Gastroesophageal sphincter (tissue), 4 donors: ENCODE measurements around the gene TGM3. TPM values are rescaled to one million over a fixed set of nuclear protein-coding genes. Genes with fewer than 3 reads are reported as not detected.

ENCODE experiments used
- ATAC-seq: fragments of 150-250 bp; one replicate; pipeline ENCODE4 v1.9.1; 2016; ENCODE audit warnings: mild to moderate bottlenecking, moderate library complexity
- H3K27ac ChIP-seq, 4 donors: fragments of 200-600 bp; sonication (generic) in 3 of 4; 1 replicate in 3 of 4; 2 replicates in 1 of 4; pipeline ENCODE4 v1.5.1; 2016 to 2019
- H3K27me3 ChIP-seq: fragments of 200-600 bp; sonication (generic); one replicate; pipeline ENCODE4 v1.5.1; 2019
- H3K36me3 ChIP-seq, 2 donors: fragments of 200-600 bp; sonication (generic); one replicate each; pipeline ENCODE4 v1.5.1; 2019; ENCODE audit warnings: control low read depth in 1 of 2
- H3K4me1 ChIP-seq, 3 donors: fragments of 200-600 bp; sonication (generic); 1 replicate in 2 of 3; 2 replicates in 1 of 3; pipeline ENCODE4 v1.5.1; 2016 to 2019; ENCODE audit warnings: control low read depth in 2 of 3
- H3K4me3 ChIP-seq, 2 donors: fragments of 200-600 bp; sonication (generic); one replicate each; pipeline ENCODE4 v1.5.1; 2019; ENCODE audit warnings: mild to moderate bottlenecking in 1 of 2, moderate library complexity in 1 of 2
- H3K9me3 ChIP-seq, 3 donors: fragments of 200-600 bp; sonication (generic); one replicate each; pipeline ENCODE4 v1.5.1; 2017 to 2019; ENCODE audit warnings: control low read depth in 2 of 3
- CTCF ChIP-seq, 4 experiments: fragments of 200-600 bp in 2 of 4; fragments of 450-650 bp in 2 of 4; sonication (generic) in 1 of 4; IDR thresholded peaks; one replicate each; pipeline ENCODE4 v1.5.1; 2017 to 2019; ENCODE audit warnings: antibody characterized with exemption in 4 of 4, mild to moderate bottlenecking in 2 of 4, moderate library complexity in 2 of 4
- EP300 ChIP-seq: sonication (generic); formaldehyde crosslinking; IDR thresholded peaks from one replicate; pipeline ENCODE4 v1.6.1; 2017; ENCODE audit warnings: antibody characterized with exemption, mild to moderate bottlenecking
- POLR2A ChIP-seq, 2 donors: fragments of 450-650 bp; IDR thresholded peaks; one replicate each; pipeline ENCODE4 v1.6.1; 2017; ENCODE audit warnings: antibody characterized with exemption in 2 of 2, mild to moderate bottlenecking in 2 of 2, moderate library complexity in 1 of 2
- POLR2AphosphoS5 ChIP-seq: sonication (generic); formaldehyde crosslinking; IDR thresholded peaks from one replicate; pipeline ENCODE4 v1.6.1; 2017; ENCODE audit warnings: antibody characterized with exemption
- WGBS, 2 donors: methylation state at CpG; one replicate each; pipeline ENCODE4 v1.1.5; 2018; ENCODE audit warnings: low coverage in 1 of 2; 5-methylcytosine and 5-hydroxymethylcytosine counted together
- total RNA-seq, 4 donors: library from RNA; depleted of rRNA; stranded (reverse); fragments of >200 nt; gene quantifications; one replicate each; pipeline ENCODE4 v1.1.0, GENCODE V29; 2016

Gene TGM3
- total RNA-seq, 4 donors from 2014 or later: 1.1 to 46.7 (median 4.1) TPM

- ATAC-seq: no peak
- 31 to 35% methylated on average over 3 to 4 of the region's 5 CpGs for WGBS, 2 donors
- no peaks in the 10 kb centered on the region for H3K4me1 ChIP-seq
Observed at GRCh38 chr20:2296524-2297356, 939 bp downstream of the TGM3 start.

GRCh38 chr20:2297357-2297728 is 1.5 kb downstream of the TGM3 start:
- peaks cover 25% of the 10 kb centered on the region for H3K27me3 ChIP-seq
- TF ChIP-seq CTCF (IDR thresholded peaks at IDR 0.05) (no peak), POLR2AphosphoS5 (no peak), POLR2A (IDR thresholded peaks at IDR 0.05) (no peak), EP300 (no peak)
- H3K4me3 ChIP-seq: no peak overlapping the region
- H3K27ac ChIP-seq: no peak overlapping the region
- no peaks in the 10 kb centered on the region for H3K9me3 ChIP-seq
- 44% methylated on average over 6 of the region's 7 CpGs for WGBS, 2 donors
- H3K36me3 ChIP-seq: no peaks in the 10 kb centered on the region
- ATAC-seq: no peak
- H3K4me1 ChIP-seq: no peaks in the 10 kb centered on the region

More at GRCh38 chr20:2296524-2297356, 939 bp downstream of the TGM3 start:
- Histone ChIP-seq H3K36me3 (no peaks in the 10 kb centered on the region), H3K27me3 (peaks cover 25% of the 10 kb centered on the region), H3K27ac (no peak overlapping the region), H3K9me3 (no peaks in the 10 kb centered on the region), H3K4me3 (no peak overlapping the region)
- no peak for TF ChIP-seq CTCF (IDR thresholded peaks at IDR 0.05)

GRCh38 chr20:2298116-2298515 is 2.3 kb downstream of the TGM3 start:
- no peak for ATAC-seq
- Histone ChIP-seq H3K4me3 (no peak overlapping the region), H3K36me3 (no peaks in the 10 kb centered on the region), H3K9me3 (no peaks in the 10 kb centered on the region), H3K27me3 (peaks cover 25% of the 10 kb centered on the region), H3K4me1 (no peaks in the 10 kb centered on the region), H3K27ac (no peak overlapping the region)
- 86 to 93% methylated on average over 1 to 2 of the region's 2 CpGs for WGBS, 2 donors
- TF ChIP-seq CTCF (IDR thresholded peaks at IDR 0.05) (no peak), POLR2AphosphoS5 (no peak), EP300 (no peak)

GRCh38 chr20:2298701-2299100 is 2.9 kb downstream of the TGM3 start:
- peaks cover 21% of the 10 kb centered on the region for H3K27me3 ChIP-seq
- TF ChIP-seq CTCF (IDR thresholded peaks at IDR 0.05): no peak
- no peak for TF ChIP-seq EP300
- TF ChIP-seq POLR2A (IDR thresholded peaks at IDR 0.05): no peak
- no peak for TF ChIP-seq POLR2AphosphoS5
- 56% methylated on average over 3 of the region's 5 CpGs; no CpG with 5 or more reads in 1 of the 2 donors for WGBS, 2 donors
- no peak for ATAC-seq
- H3K4me3 ChIP-seq: no peak overlapping the region
- H3K27ac ChIP-seq: no peak overlapping the region
- H3K4me1 ChIP-seq: no peaks in the 10 kb centered on the region
- H3K9me3 ChIP-seq: no peaks in the 10 kb centered on the region
- no peaks in the 10 kb centered on the region for H3K36me3 ChIP-seq

DNA sequence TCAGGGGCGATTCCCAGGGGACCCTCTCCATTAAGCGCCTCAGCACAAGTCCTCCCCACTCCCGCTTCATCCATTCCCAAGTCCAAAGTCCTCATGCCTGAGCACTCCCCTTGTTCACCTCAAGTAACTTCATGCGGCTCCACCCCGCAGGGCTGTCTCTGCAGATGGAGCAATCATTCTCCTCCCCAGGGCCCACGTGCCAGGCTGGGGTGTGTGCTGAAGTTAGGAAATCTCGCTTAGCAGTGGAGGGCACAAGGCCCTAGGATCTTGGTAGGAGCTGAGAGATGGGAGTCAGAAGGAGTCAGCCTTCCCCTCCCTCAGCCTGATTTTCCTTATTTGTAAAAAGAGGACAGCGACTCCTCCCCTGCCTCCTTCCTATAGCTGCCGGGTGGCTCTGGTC is 3.5 kb downstream of the TGM3 start:
- 23 to 58% methylated on average over 3 to 6 of the region's 9 CpGs for WGBS, 2 donors
- Histone ChIP-seq H3K4me1 (no peaks in the 10 kb centered on the region), H3K27me3 (peaks cover 18% of the 10 kb centered on the region), H3K27ac (no peak overlapping the region), H3K36me3 (no peaks in the 10 kb centered on the region), H3K9me3 (no peaks in the 10 kb centered on the region), H3K4me3 (no peak overlapping the region)
- ATAC-seq: peak; percentile 35
- TF ChIP-seq POLR2AphosphoS5: no peak
- TF ChIP-seq EP300: no peak
- TF ChIP-seq CTCF (IDR thresholded peaks at IDR 0.05): no peak
